A549 (cell line): ENCODE data around the gene ATXN7.

Experiments
- CBX2 ChIP-seq: fragments of 200-600 bp; sonication (generic); IDR thresholded peaks from 2 replicates; pipeline ENCODE4 v1.6.1; 2016; ENCODE audit warnings: low read depth, mild to moderate bottlenecking, borderline replicate concordance
- CTCF ChIP-seq: fragments of >200 bp; sonication (Bioruptor Twin); formaldehyde crosslinking; IDR thresholded peaks from 3 replicates; pipeline ENCODE4 v1.5.1; 2016
- ELK1 ChIP-seq: fragments of 150-350 bp; IDR thresholded peaks from 2 replicates; pipeline ENCODE4 v1.6.1; 2014; ENCODE audit warnings: low read depth, mild to moderate bottlenecking, low read length
- EP300 ChIP-seq, 2 experiments: fragments of >200 bp; sonication (Bioruptor Twin); formaldehyde crosslinking; IDR thresholded peaks; 2 replicates in 1 of 2; 3 replicates in 1 of 2; pipeline ENCODE4 v1.6.1; 2016 to 2017
- HOXB13 ChIP-seq: fragments of 250-450 bp; sonication (Bioruptor Pico); IDR thresholded peaks from 2 replicates; pipeline ENCODE4 v1.5.0; 2020; ENCODE audit warnings: low read depth, mild to moderate bottlenecking, moderate library complexity
- KDM1A ChIP-seq: fragments of 200-600 bp; sonication (generic); IDR thresholded peaks from 2 replicates; pipeline ENCODE4 v1.6.1; 2016; ENCODE audit warnings: low read depth, mild to moderate bottlenecking
- MAX ChIP-seq: IDR thresholded peaks from 2 replicates; pipeline ENCODE4 v1.6.1; 2012
- MYC ChIP-seq: IDR thresholded peaks from 2 replicates; pipeline ENCODE4 v1.6.1; 2012; ENCODE audit warnings: mild to moderate bottlenecking, inconsistent platforms, low read length, improper control_type of control experiment, borderline replicate concordance
- ZFP36 ChIP-seq: fragments of 450-650 bp; IDR thresholded peaks from 2 replicates; pipeline ENCODE4 v1.6.1; 2014; ENCODE audit warnings: borderline replicate concordance; ENCODE audit not compliant: partially characterized antibody

- TF ChIP-seq CTCF (peak; percentile 49), CBX2 (no peak), MAX (no peak), EP300 (IDR thresholded peaks at IDR 0.05) (no peak), HOXB13 (CRISPR knock-in tag) (no peak), ZFP36 (no peak), MYC (no peak), KDM1A (no peak), ELK1 (no peak)
Observed at GRCh38 chr3:63961891-63962290, 98.2 kb downstream of the ATXN7 start.
